Activated gamma-delta T cell treated with Interleukin-2 at 50 U/mL for 16 hours (primary cell): ENCODE measurements around the gene DUSP19.

ENCODE experiments used
- DNase-seq: peaks from one replicate; pipeline ENCODE4 v3.0.0-alpha.2; 2020

The DUSP19 gene

GRCh38 chr2:183069174-183069573, 9.4 kb upstream of the DUSP19 start:
- DNase-seq: no peak

- no peak for DNase-seq
These were observed 7.4 kb upstream of the DUSP19 start for GRCh38 chr2:183070942-183071844.

- DNase-seq: no peak
These were observed 6.4 kb upstream of the DUSP19 start for GRCh38 chr2:183072177-183072576.

GRCh38 chr2:183078163-183078463, 434 bp upstream of the DUSP19 start:
- no peak for DNase-seq

- no peak for DNase-seq
These were observed 710 bp downstream of the DUSP19 start for GRCh38 chr2:183079139-183079775.

GRCh38 chr2:183081911-183082310, 3.4 kb downstream of the DUSP19 start:
- no peak for DNase-seq

GRCh38 chr2:183088061-183088460, 9.5 kb downstream of the DUSP19 start:
- DNase-seq: no peak

GRCh38 chr2:183089192-183089851, 10.8 kb downstream of the DUSP19 start:
- DNase-seq: no peak

- DNase-seq: no peak
These were observed 12.9 kb downstream of the DUSP19 start for GRCh38 chr2:183091318-183091953.

- DNase-seq: no peak
These were observed 13.4 kb downstream of the DUSP19 start for GRCh38 chr2:183091954-183092345.

GRCh38 chr2:183093857-183094657, 15.5 kb downstream of the DUSP19 start:
- DNase-seq: no peak

GRCh38 chr2:183105402-183106134, 27.0 kb downstream of the DUSP19 start:
- DNase-seq: no peak

GRCh38 chr2:183112577-183112976, 34.0 kb downstream of the DUSP19 start:
- DNase-seq: no peak

- no peak for DNase-seq
These were observed 35.1 kb downstream of the DUSP19 start for GRCh38 chr2:183113630-183114029.

- DNase-seq: no peak
These were observed 38.7 kb downstream of the DUSP19 start for GRCh38 chr2:183117226-183117625.

GRCh38 chr2:183123117-183123958, 44.8 kb downstream of the DUSP19 start:
- DNase-seq: no peak

GRCh38 chr2:183123959-183124221, 45.3 kb downstream of the DUSP19 start:
- no peak for DNase-seq

- peak; percentile 83 for DNase-seq
These were observed 45.8 kb downstream of the DUSP19 start, which contains the start of gene NUP35 for GRCh38 chr2:183124222-183124956. Gene NUP35 (plus strand): TSS chr2:183124443. CDS start chr2:183124458, 15 bp downstream.

GRCh38 chr2:183124957-183125255, 46.4 kb downstream of the DUSP19 start:
- no peak for DNase-seq

- DNase-seq: no peak
These were observed 47.3 kb downstream of the DUSP19 start for GRCh38 chr2:183125659-183126341.
